HepG2 (cell line): Measurements from ENCODE around the gene STX1B. TPM values are rescaled to one million over a fixed set of nuclear protein-coding genes. Genes with fewer than 3 reads are reported as not detected.

Experiments used
- ATF7-NPFF ChIP-seq: sonication (generic); formaldehyde crosslinking; IDR thresholded peaks from 2 replicates; pipeline ENCODE4 v1.8.1; 2023; ENCODE audit warnings: mild to moderate bottlenecking, low read depth, missing genetic modification reagents, moderate library complexity
- CENPT ChIP-seq: sonication (generic); formaldehyde crosslinking; IDR thresholded peaks from 2 replicates; pipeline ENCODE4 v1.8.0; 2022; ENCODE audit warnings: low read depth, mild to moderate bottlenecking, moderate library complexity, missing genetic modification reagents
- HNRNPL ChIP-seq: fragments of 200-400 bp; formaldehyde crosslinking; IDR thresholded peaks from 2 replicates; pipeline ENCODE4 v1.6.1; 2017; ENCODE audit warnings: mild to moderate bottlenecking, low read depth, low read length
- NFE2 ChIP-seq: sonication (generic); formaldehyde crosslinking; IDR thresholded peaks from 2 replicates; pipeline ENCODE4 v1.4.0; 2020; ENCODE audit warnings: missing genetic modification reagents
- PRMT3 ChIP-seq: sonication (generic); formaldehyde crosslinking; IDR thresholded peaks from 2 replicates; pipeline ENCODE4 v1.8.1; 2022; ENCODE audit warnings: low read depth, mild to moderate bottlenecking, moderate library complexity, missing genetic modification reagents, borderline replicate concordance
- SKI ChIP-seq: fragments of 450-650 bp; IDR thresholded peaks from one replicate; pipeline ENCODE4 v1.6.1; 2018; ENCODE audit warnings: mild to moderate bottlenecking; ENCODE audit not compliant: partially characterized antibody
- SRSF1 ChIP-seq: fragments of 200-400 bp; formaldehyde crosslinking; optimal IDR thresholded peaks from 2 replicates; pipeline ENCODE3; 2017; ENCODE audit warnings: mild to moderate bottlenecking, low read depth, low read length, moderate library complexity
- ZFP90 ChIP-seq: sonication (generic); formaldehyde crosslinking; IDR thresholded peaks from 2 replicates; pipeline ENCODE4 v1.8.0; 2022; ENCODE audit warnings: missing genetic modification reagents, mild to moderate bottlenecking, inconsistent platforms, borderline replicate concordance
- ZNF549 ChIP-seq: sonication (generic); formaldehyde crosslinking; IDR thresholded peaks from 2 replicates; pipeline ENCODE4 v1.5.0; 2020; ENCODE audit warnings: missing genetic modification reagents
- ZNF761 ChIP-seq: sonication (generic); formaldehyde crosslinking; conservative IDR thresholded peaks from 2 replicates; pipeline ENCODE4 v1.4.0; 2020; ENCODE audit warnings: mild to moderate bottlenecking, missing genetic modification reagents
- ZNF777 ChIP-seq: sonication (generic); formaldehyde crosslinking; IDR thresholded peaks from 2 replicates; pipeline ENCODE4 v1.4.0; 2020; ENCODE audit warnings: missing genetic modification reagents
- ZNF780A ChIP-seq: sonication (generic); formaldehyde crosslinking; IDR thresholded peaks from 2 replicates; pipeline ENCODE4 v1.8.0; 2022; ENCODE audit warnings: mild to moderate bottlenecking, missing genetic modification reagents, moderate library complexity
- ZNF891 ChIP-seq: sonication (generic); formaldehyde crosslinking; IDR thresholded peaks from 2 replicates; pipeline ENCODE4 v1.5.0; 2020; ENCODE audit warnings: mild to moderate bottlenecking, missing genetic modification reagents
- polyA plus RNA-seq, 8 experiments: library from polyadenylated mRNA; depleted of rRNA in 3 of 8; stranded (reverse) in 7 of 8; unstranded in 1 of 8; fragments of >200 nt; fragmentation: Illumina TruSeq in 4 of 8; extraction: Trizol in 4 of 8; gene quantifications; 2 replicates each; pipeline versions ENCODE4 v1.2.1 to v1.2.3, GENCODE V29; 2011 to 2016; ENCODE audit warnings: low read depth in 4 of 8, missing spikeins in 1 of 8, mixed read lengths in 1 of 8; ENCODE audit not compliant: insufficient read depth in 1 of 8
- total RNA-seq, 5 experiments: library from RNA; depleted of rRNA; stranded (reverse); fragments of >200 nt; fragmentation: Illumina TruSeq; extraction: Trizol; gene quantifications; 2 replicates each; pipeline ENCODE4 v1.2.3, GENCODE V29; 2016; ENCODE audit warnings: low read depth in 1 of 5
- TF ChIP-seq, protein P1 (sequence below): sonication (generic); formaldehyde crosslinking; IDR thresholded peaks from 2 replicates; pipeline ENCODE4 v1.5.1; 2020; ENCODE audit warnings: mild to moderate bottlenecking, missing genetic modification reagents, borderline replicate concordance
- TF ChIP-seq, protein P2 (sequence below): sonication (generic); formaldehyde crosslinking; IDR thresholded peaks from 2 replicates; pipeline ENCODE4 v1.4.0; 2020; ENCODE audit warnings: missing genetic modification reagents
- TF ChIP-seq, protein P3 (sequence below): sonication (generic); formaldehyde crosslinking; IDR thresholded peaks from 2 replicates; pipeline ENCODE4 v1.5.1; 2020; ENCODE audit warnings: missing genetic modification reagents, mild to moderate bottlenecking, borderline replicate concordance
- TF ChIP-seq, protein P4 (sequence below): IDR thresholded peaks from 2 replicates; pipeline ENCODE4 v1.6.1; 2016

Gene STX1B
- total and polyA plus RNA-seq, 2 of the 13 experiments (the other 11 are each of a cell fraction or from before 2014, with no cell fraction given) = 2.1 to 3.0 TPM

DNA sequence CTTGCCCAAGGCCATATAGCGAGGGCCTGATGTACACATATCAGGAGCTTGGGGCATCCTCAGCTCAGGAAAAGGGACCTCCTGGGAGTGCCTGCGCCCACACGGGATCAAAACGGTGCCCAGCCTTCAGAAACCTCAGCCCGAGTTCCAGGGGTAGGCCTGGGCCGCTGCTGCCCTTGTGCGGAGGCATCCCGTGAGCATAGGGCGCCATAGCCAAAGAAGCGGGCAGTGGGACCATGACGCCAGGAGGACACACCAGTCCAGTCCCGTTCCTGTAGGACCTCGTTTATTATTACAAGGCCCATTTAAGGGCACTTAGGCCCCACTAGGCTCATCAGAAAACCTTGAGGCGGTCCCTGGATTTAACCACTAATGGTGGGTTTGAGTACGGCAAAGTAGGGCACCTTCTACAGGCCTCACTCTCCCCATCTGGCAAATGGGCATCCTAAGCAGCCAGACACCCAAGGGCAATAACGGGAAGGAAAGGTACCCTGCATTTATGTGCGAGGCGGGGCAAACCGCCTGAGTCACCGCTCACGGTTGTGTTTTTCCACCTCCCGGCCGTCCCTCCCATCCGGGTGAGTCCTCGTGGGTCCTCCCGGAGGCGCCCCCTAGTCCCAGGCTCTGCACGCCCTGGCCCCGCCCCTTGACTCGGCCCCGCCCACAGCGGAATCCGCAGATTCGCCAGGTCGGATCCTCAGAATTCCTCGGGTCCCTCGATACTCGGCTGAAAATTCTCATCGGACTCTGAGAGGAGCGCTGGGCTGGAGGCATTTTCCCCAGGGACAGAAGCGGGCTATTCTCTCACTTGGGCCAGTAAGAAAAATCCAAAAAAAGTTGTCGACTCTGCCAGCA is 53.6 kb downstream of the STX1B start (continued):
- TF ChIP-seq NFE2 = peak; percentile 70; the same call in 1 of the 2 replicates
- TF ChIP-seq, protein P1, sequence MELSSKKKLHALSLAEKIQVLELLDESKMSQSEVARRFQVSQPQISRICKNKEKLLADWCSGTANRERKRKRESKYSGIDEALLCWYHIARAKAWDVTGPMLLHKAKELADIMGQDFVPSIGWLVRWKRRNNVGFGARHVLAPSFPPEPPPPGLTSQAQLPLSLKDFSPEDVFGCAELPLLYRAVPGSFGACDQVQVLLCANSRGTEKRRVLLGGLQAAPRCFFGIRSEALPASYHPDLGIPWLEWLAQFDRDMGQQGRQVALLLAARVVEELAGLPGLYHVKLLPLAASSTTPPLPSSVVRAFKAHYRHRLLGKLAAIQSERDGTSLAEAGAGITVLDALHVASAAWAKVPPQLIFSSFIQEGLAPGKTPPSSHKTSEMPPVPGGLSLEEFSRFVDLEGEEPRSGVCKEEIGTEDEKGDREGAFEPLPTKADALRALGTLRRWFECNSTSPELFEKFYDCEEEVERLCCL = no peak
- TF ChIP-seq ATF7-NPFF (CRISPR knock-in tag) = peak; percentile 61; the same call in 1 of the 2 replicates
- no peak for TF ChIP-seq PRMT3 (CRISPR knock-in tag)
- TF ChIP-seq, protein P2, sequence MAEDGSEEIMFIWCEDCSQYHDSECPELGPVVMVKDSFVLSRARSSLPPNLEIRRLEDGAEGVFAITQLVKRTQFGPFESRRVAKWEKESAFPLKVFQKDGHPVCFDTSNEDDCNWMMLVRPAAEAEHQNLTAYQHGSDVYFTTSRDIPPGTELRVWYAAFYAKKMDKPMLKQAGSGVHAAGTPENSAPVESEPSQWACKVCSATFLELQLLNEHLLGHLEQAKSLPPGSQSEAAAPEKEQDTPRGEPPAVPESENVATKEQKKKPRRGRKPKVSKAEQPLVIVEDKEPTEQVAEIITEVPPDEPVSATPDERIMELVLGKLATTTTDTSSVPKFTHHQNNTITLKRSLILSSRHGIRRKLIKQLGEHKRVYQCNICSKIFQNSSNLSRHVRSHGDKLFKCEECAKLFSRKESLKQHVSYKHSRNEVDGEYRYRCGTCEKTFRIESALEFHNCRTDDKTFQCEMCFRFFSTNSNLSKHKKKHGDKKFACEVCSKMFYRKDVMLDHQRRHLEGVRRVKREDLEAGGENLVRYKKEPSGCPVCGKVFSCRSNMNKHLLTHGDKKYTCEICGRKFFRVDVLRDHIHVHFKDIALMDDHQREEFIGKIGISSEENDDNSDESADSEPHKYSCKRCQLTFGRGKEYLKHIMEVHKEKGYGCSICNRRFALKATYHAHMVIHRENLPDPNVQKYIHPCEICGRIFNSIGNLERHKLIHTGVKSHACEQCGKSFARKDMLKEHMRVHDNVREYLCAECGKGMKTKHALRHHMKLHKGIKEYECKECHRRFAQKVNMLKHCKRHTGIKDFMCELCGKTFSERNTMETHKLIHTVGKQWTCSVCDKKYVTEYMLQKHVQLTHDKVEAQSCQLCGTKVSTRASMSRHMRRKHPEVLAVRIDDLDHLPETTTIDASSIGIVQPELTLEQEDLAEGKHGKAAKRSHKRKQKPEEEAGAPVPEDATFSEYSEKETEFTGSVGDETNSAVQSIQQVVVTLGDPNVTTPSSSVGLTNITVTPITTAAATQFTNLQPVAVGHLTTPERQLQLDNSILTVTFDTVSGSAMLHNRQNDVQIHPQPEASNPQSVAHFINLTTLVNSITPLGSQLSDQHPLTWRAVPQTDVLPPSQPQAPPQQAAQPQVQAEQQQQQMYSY = 0 out of 2 replicates have a peak, but pooled peaks have one; percentile 39
- peak; percentile 66; the same call in 1 of the 2 replicates for TF ChIP-seq HNRNPL
- TF ChIP-seq SRSF1 = no peak
- no peak for TF ChIP-seq ZNF761 (CRISPR knock-in tag)
- no peak for TF ChIP-seq CENPT (CRISPR knock-in tag)
- TF ChIP-seq ZNF777 (CRISPR knock-in tag) = peak; percentile 64
- TF ChIP-seq, protein P3, sequence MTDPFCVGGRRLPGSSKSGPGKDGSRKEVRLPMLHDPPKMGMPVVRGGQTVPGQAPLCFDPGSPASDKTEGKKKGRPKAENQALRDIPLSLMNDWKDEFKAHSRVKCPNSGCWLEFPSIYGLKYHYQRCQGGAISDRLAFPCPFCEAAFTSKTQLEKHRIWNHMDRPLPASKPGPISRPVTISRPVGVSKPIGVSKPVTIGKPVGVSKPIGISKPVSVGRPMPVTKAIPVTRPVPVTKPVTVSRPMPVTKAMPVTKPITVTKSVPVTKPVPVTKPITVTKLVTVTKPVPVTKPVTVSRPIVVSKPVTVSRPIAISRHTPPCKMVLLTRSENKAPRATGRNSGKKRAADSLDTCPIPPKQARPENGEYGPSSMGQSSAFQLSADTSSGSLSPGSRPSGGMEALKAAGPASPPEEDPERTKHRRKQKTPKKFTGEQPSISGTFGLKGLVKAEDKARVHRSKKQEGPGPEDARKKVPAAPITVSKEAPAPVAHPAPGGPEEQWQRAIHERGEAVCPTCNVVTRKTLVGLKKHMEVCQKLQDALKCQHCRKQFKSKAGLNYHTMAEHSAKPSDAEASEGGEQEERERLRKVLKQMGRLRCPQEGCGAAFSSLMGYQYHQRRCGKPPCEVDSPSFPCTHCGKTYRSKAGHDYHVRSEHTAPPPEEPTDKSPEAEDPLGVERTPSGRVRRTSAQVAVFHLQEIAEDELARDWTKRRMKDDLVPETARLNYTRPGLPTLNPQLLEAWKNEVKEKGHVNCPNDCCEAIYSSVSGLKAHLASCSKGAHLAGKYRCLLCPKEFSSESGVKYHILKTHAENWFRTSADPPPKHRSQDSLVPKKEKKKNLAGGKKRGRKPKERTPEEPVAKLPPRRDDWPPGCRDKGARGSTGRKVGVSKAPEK (CRISPR knock-in tag) = no peak
- TF ChIP-seq, protein P4, sequence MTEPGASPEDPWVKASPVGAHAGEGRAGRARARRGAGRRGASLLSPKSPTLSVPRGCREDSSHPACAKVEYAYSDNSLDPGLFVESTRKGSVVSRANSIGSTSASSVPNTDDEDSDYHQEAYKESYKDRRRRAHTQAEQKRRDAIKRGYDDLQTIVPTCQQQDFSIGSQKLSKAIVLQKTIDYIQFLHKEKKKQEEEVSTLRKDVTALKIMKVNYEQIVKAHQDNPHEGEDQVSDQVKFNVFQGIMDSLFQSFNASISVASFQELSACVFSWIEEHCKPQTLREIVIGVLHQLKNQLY = no peak; the same call in 1 of the 2 replicates
- no peak for TF ChIP-seq SKI
- peak; percentile 20; the same call in 1 of the 2 replicates for TF ChIP-seq ZNF549 (CRISPR knock-in tag)
- TF ChIP-seq ZNF780A = no peak; the same call in 1 of the 2 replicates
- TF ChIP-seq ZFP90 (CRISPR knock-in tag) = 0 out of 2 replicates have a peak, but pooled peaks have one; percentile 74
- TF ChIP-seq ZNF891 (CRISPR knock-in tag) = no peak
